IPS DF 4.7 (cell line): ENCODE results near the gene MYO1C.
"Not testable (repeated sequence)": the region's sequence is repeated elsewhere in the genome, so short reads cannot be mapped to it uniquely, and the experiment has no call there.

Experiments
- DNase-seq: peaks from one replicate; pipeline ENCODE4 v3.0.0-alpha.2; 2013; ENCODE audit warnings: low spot score; ENCODE audit errors: extremely low read depth

Gene MYO1C

DNA sequence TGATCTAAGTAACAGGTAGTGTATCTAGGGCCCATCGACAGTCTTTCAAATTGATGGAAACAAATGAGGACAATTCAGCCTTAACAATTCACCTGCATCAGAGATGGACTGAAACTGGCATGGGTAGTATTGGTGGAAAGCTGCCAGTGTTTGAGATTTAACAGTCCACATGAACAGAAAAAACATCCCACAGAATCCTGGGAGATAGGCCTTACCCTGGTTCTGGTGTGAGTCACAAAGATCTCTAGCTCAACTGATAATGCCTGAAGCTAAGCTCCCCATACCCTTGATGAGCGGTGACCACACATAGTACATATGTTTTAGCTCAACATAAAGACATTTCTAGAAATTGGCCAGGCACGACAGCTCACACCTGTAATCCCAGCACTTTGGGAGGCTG lies 58.3 kb downstream of the MYO1C start:
- DNase-seq = no peak

DNA sequence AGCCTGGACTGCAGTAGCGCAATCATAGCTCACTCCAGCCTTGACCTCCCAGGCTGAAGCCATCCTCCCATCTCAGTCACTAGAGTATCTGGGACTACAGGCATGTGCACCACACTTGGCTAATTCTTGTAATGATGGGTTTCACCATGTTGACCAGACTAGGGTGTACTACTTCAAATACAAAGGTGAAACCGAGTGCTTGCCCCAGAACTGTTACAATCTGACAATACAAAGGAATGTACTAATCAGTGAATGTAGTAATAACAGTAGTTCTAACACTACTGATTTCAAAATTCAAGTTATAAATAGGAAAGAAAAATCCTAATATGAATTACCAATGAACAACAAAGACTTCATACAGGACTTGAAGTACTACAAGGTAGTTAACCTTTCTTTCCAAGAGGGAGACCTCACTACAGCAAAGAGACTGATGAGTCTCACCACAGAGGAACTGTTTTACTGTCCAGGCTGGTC lies 60.8 kb downstream of the MYO1C start:
- no peak for DNase-seq

DNA sequence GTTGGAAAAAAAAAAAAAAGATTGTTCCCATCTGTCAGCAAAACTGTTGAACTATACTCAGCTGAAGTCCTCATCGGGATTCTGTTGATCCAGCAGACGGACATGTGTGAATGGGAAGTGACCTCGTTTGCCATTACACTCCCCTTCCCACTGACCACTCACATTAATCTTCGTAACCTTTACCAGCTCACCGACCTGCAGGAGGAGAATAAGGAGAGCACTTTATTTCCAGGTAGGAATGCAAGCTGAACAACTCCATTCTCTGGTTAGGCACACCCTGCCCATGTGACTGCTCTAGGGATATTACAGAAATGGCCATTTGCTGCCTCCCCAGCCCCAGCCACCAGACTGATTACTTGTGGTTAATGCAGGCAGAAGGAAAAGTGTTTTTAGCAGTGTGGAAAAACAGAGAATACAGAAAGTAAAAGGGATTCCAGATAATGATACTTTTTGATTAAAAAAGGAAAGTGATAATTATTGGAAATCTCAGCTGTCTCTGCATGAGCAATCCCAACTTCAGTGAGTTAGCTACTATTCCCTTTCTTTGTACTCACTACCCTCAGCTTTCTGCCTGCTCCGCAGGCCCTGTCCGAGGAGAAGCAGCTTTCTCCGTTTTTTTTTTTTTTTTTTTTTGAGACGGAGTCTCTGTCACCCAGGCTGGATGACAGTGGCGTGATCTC lies 68.9 kb downstream of the MYO1C start:
- no peak for DNase-seq

DNA sequence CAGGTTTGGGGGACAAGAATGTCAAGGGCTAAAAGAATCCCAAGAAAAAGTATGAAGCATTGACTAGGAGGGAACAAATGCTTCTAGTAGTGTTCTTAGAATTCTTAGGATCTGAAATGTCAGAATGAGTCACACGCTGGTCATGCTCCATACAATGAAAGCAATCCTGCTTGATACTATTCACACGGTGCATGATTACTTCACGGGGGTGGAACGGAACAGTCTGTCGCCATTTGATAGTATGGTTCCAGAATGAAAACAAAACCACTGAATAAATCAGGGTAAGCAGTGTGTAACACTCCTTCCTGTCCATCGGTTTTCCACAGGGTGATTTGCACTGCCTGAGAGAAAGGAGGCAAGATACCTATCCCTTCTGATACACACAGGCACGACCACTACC lies 69.6 kb downstream of the MYO1C start:
- DNase-seq = no peak

DNA sequence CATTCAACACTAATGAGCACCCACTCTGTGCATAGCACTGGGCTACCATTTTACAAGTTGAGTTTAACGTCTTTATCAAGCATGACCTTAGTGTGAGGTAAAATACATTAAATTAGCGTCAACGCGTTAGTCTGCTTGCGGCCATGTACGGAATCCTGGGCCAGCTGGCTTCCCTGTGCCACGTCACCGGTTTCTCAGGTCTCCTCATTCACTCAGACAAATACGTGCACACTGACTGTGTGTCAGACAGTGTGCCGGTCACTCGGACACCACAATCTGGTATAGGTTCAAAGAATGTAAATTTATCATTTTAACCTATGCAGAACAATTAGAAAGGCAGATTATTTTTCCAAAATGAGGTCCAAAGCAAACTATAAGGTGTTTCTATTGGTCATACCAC lies 71.0 kb downstream of the MYO1C start:
- DNase-seq = no peak

DNA sequence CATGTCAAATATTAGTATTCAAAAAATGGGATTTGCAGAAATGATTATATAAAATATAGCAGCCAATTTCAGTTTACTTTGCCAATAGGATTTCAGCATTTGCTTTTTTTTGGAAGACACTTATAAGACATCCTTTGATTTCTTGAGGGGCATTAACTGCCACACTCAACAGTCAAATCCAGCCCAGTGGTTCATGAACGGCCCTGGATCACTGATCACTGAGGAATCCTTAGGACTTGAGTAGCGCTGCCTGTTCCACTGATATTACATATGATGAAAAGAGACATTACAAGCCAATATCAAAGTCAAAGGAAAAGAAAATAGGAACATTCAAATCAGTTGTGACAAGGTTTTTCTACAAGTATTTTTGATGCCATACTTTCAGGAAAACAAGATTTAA lies 71.5 kb downstream of the MYO1C start:
- DNase-seq = no peak

DNA sequence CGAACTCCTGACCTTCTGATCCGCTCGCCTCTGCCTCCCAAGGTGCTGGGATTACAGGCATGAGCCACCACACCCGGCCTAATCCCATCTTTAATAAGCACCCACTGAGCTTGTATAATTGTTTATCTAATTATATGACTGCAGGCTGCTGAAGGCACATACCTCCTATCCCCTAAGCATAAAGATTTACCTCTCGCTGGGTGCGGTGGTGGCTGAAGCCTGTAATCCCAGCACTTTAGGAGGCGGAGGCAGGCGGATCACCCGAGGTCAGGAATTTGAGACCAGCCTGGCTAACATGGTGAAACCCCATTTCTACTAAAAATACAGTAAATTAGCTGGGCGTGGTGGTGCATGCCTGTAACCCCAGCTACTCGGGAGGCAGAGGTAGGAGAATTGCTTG lies 72.3 kb downstream of the MYO1C start:
- DNase-seq = no peak

DNA sequence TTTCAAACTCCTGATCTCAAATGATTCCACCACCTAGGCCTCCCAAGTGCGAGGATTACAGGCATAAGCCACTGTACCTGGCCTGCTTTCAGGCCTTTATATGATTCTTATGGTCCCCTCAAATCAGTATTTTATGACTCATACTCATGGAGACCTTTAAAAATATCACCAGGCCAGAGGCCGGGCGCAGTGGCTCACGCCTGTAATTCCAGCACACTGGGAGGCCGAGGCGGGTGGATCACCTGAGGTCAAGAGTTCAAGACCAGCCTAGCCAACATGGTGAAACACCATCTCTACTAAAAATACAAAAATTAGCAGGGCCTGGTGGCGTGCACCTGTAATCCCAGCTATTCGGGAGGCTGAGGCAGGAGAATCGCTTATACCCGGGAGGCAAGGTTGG lies 74.0 kb downstream of the MYO1C start:
- not testable (repeated sequence) for DNase-seq

DNA sequence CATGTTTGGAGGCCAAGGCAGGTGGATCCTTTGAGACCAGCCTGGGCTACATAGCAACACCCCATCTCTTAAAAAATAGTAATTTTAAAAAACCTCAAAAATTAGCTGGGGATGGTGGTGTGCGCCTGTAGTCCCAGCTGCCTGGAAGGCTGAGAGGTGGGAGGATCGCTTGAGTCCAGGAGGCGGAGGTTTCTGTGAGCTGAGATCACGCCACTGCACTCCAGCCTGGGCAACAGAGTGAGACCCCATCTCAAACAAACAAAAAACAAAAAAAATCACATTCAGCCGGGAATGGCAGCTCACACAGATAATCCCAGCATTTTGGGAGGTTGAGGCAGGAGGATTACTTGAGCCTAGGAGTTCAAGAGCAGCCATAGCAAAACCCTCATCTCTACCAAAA lies 76.1 kb downstream of the MYO1C start:
- no peak for DNase-seq

DNA sequence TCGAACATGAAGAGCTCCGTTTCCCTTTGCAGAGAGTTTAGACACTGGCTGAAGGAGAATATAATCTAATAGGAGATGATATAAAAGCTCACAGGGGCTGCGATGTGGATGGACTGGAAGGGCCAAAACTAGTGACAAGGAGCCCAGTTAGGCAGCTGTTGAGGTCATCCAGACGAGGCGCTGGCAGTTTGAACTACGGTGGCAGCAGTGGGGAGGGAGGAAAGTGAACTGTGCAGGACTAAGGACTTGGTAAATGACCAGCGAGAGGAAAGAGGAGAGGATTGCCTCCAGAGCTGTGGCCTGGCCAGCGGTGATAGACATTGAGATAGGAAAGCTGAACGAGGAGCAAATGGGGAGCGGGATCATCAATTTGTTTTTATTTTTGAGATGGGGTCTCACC lies 77.9 kb downstream of the MYO1C start:
- DNase-seq = no peak
